Measurements from ENCODE around the gene HABP4. TPM values are rescaled to one million over a fixed set of nuclear protein-coding genes. Genes with fewer than 3 reads are reported as not detected.

HABP4 gene
- total and polyA plus RNA-seq, 9 of the 15 experiments (the other 6 are each of a cell fraction or from before 2014, with no cell fraction given): 0.38 to 2.4 (median 1.9) TPM

DNA sequence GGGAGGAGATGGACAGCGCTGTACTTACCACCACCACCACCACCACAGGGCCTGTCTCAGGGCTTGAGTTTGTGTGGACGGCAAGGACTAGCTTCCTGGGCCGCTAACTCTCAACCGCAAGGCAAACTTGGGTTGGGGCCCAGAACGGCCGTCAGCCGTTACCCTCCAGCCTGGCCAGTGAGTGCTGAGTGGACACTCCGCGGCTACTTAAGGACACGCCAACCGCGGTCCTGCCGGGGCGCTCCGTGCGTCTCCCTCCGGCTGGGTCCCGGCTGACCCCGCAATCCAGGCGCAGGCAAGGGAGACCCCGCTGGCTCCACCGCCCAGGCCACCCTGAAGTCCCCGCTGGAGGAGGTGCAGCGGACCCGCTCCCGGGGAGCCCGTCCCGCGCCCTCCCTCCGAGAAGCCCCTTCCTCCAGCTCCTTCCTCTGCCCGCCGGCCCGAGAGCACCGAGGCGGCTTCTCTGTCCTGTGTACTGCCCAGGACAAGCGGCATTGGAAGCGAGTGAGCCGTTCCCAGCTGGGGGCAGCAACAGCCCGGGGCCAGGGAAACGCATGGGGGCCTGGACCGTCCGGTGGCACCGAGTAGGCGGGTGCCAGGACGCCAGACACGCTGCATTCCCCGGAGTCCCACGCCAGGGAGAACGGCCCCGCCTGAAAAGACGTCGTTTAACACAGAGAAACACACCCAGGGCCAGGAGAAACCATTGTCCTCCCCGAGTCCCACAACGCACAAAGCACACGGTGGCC is 46.6 kb downstream of the HABP4 start:
- WGBS (ENCODE audit: insufficient coverage, low coverage, missing lambda C conversion rate): 51% methylated on average over 46 of the region's 55 CpGs
- no peak overlapping the region for H3K4me2 ChIP-seq (ENCODE audit: insufficient read depth, low read length)
- H3K27me3 ChIP-seq (ENCODE audit: control insufficient read depth in 2 of 2, insufficient read depth in 2 of 2, low read length in 2 of 2): peaks cover 9 to 62% of the 10 kb centered on the region in 2 experiments; a peak in 4 of 5 replicates
- H3K4me3 ChIP-seq: no peak overlapping the region
- no peak for TF ChIP-seq XRCC3 (IDR thresholded peaks at IDR 0.05)
- TF ChIP-seq, protein P1, sequence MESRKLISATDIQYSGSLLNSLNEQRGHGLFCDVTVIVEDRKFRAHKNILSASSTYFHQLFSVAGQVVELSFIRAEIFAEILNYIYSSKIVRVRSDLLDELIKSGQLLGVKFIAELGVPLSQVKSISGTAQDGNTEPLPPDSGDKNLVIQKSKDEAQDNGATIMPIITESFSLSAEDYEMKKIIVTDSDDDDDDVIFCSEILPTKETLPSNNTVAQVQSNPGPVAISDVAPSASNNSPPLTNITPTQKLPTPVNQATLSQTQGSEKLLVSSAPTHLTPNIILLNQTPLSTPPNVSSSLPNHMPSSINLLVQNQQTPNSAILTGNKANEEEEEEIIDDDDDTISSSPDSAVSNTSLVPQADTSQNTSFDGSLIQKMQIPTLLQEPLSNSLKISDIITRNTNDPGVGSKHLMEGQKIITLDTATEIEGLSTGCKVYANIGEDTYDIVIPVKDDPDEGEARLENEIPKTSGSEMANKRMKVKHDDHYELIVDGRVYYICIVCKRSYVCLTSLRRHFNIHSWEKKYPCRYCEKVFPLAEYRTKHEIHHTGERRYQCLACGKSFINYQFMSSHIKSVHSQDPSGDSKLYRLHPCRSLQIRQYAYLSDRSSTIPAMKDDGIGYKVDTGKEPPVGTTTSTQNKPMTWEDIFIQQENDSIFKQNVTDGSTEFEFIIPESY (CRISPR knock-in tag; IDR thresholded peaks at IDR 0.05): peak; percentile 69
- intact Hi-C loops (cut with micrococcal nuclease): no loop called here
- H3K27ac ChIP-seq (ENCODE audit: extremely low read depth, low read depth, low read length): no peak overlapping the region
- no TSS peak for BruUV-seq (replicated peaks)
- H3K9ac ChIP-seq (ENCODE audit: insufficient read depth in 1 of 2, low read depth in 2 of 2, low read length in 2 of 2): no peak overlapping the region; a peak in 1 of 4 replicates
- no peaks in the 10 kb centered on the region for H3K79me2 ChIP-seq (ENCODE audit: control insufficient read depth, insufficient read depth, low read length)
- in situ Hi-C loops (cut with MboI): no loop called here
- no peak for FAIRE-seq
- H4K20me1 ChIP-seq (replicated peaks; ENCODE audit: control insufficient read depth, insufficient read depth, low read length): peaks cover 4% of the 10 kb centered on the region; the same call in 1 of the 2 replicates
- POLR2A ChIA-PET: no interaction called here
- no peaks in the 10 kb centered on the region for H3K36me3 ChIP-seq (ENCODE audit: control insufficient read depth, insufficient read depth, low read length)
- no peaks in the 10 kb centered on the region for H3K9me3 ChIP-seq (replicated peaks; ENCODE audit: control insufficient read depth, insufficient read depth, low read depth, low read length)
- no peak overlapping the region for H2AFZ ChIP-seq (ENCODE audit: low read depth, low read length)
- peaks cover 0 to 13% of the 10 kb centered on the region in 2 experiments; a peak in 1 of 5 replicates for H3K4me1 ChIP-seq (replicated peaks in 1 of 2; ENCODE audit: control insufficient read depth in 2 of 2, insufficient read depth in 2 of 2, low read length in 2 of 2)
- CTCF ChIA-PET (ENCODE audit: low intra/inter-chr PET ratio): no interaction called here
- no peak for DNase-seq (ENCODE audit: extremely low read depth in 1 of 4, low spot score in 3 of 4)
- ATAC-seq: no peak
- no peaks in the 10 kb centered on the region for H3K9me1 ChIP-seq (ENCODE audit: control insufficient read depth, insufficient read depth, low read length)

DNA sequence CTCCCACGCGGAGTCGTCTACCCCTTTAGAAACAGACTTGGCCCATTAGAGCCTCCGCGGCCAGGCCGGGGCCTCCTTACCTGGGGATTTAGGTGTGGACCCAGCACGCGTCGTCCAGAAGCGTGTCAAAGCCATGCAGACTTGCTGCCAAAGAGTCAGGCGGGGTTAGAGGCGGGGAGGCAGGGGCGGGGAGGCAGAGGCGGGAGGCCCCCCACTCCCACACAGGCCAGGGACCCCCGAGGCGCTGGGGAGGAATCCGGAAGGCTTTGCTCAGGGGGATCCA is 47.1 kb downstream of the HABP4 start:
- CTCF ChIA-PET (ENCODE audit: low intra/inter-chr PET ratio): no interaction called here
- FAIRE-seq: no peak
- Histone ChIP-seq H3K9ac (ENCODE audit: insufficient read depth in 1 of 2, low read depth in 2 of 2, low read length in 2 of 2) (no peak overlapping the region), H3K79me2 (ENCODE audit: control insufficient read depth, insufficient read depth, low read length) (no peaks in the 10 kb centered on the region), H4K20me1 (replicated peaks; ENCODE audit: control insufficient read depth, insufficient read depth, low read length) (peaks cover 4% of the 10 kb centered on the region; the same call in 1 of the 2 replicates), H3K4me3 (no peak overlapping the region), H3K4me2 (ENCODE audit: insufficient read depth, low read length) (no peak overlapping the region), H3K36me3 (ENCODE audit: control insufficient read depth, insufficient read depth, low read length) (no peaks in the 10 kb centered on the region), H3K27ac (ENCODE audit: extremely low read depth, low read depth, low read length) (no peak overlapping the region), H2AFZ (ENCODE audit: low read depth, low read length) (no peak overlapping the region), H3K9me1 (ENCODE audit: control insufficient read depth, insufficient read depth, low read length) (no peaks in the 10 kb centered on the region), H3K4me1 (replicated peaks in 1 of 2; ENCODE audit: control insufficient read depth in 2 of 2, insufficient read depth in 2 of 2, low read length in 2 of 2) (peaks cover 0 to 10% of the 10 kb centered on the region in 2 experiments; a peak in 1 of 5 replicates), H3K9me3 (replicated peaks; ENCODE audit: control insufficient read depth, insufficient read depth, low read depth, low read length) (no peaks in the 10 kb centered on the region), H3K27me3 (ENCODE audit: control insufficient read depth in 2 of 2, insufficient read depth in 2 of 2, low read length in 2 of 2) (peaks cover 9 to 62% of the 10 kb centered on the region in 2 experiments; a peak in 4 of 5 replicates)
- intact Hi-C loops (cut with micrococcal nuclease) (no loop called here), in situ Hi-C loops (cut with MboI) (no loop called here)
- WGBS (ENCODE audit: insufficient coverage, low coverage, missing lambda C conversion rate): 33% methylated on average over 13 of the region's 17 CpGs
- BruUV-seq (replicated peaks): no TSS peak
- no peak for ATAC-seq
- POLR2A ChIA-PET: no interaction called here
- DNase-seq (ENCODE audit: extremely low read depth in 1 of 4, low spot score in 3 of 4): no peak
- TF ChIP-seq EP400 (IDR thresholded peaks at IDR 0.05) (no peak), FOXA1 (IDR thresholded peaks at IDR 0.05; ENCODE audit: borderline replicate concordance) (no peak), ZNF707 (CRISPR knock-in tag; conservative IDR thresholded peaks at IDR 0.05) (no peak), TOE1 (IDR thresholded peaks at IDR 0.05; ENCODE audit: borderline replicate concordance) (no peak), TOE1 (CRISPR knock-in tag; IDR thresholded peaks at IDR 0.05; ENCODE audit: borderline replicate concordance, low read depth) (no peak), CHD2 (IDR thresholded peaks at IDR 0.05; ENCODE audit: low read depth, low read length) (no peak), STAT5A (IDR thresholded peaks at IDR 0.05; ENCODE audit: borderline replicate concordance, low read length) (no peak), ARID1B (IDR thresholded peaks at IDR 0.05) (no peak), SAP30 (IDR thresholded peaks at IDR 0.05; ENCODE audit: borderline replicate concordance, insufficient read depth, low read depth, low read length, poor library complexity, severe bottlenecking) (no peak)
- TF ChIP-seq, protein P2, sequence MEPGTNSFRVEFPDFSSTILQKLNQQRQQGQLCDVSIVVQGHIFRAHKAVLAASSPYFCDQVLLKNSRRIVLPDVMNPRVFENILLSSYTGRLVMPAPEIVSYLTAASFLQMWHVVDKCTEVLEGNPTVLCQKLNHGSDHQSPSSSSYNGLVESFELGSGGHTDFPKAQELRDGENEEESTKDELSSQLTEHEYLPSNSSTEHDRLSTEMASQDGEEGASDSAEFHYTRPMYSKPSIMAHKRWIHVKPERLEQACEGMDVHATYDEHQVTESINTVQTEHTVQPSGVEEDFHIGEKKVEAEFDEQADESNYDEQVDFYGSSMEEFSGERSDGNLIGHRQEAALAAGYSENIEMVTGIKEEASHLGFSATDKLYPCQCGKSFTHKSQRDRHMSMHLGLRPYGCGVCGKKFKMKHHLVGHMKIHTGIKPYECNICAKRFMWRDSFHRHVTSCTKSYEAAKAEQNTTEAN (CRISPR knock-in tag; IDR thresholded peaks at IDR 0.05): no peak
